ENCODE results near the gene AZIN2. TPM values are rescaled to one million over a fixed set of nuclear protein-coding genes. Genes with fewer than 3 reads are reported as not detected.
A peak's percentile ranks its signal among the peaks of the same experiment; 100 is the strongest.
"Not testable (repeated sequence)": the region's sequence is repeated elsewhere in the genome, so short reads cannot be mapped to it uniquely, and the experiment has no call there.

Gene AZIN2
- total RNA-seq, 1 donor from 2014 or later = 5.1 TPM

DNA sequence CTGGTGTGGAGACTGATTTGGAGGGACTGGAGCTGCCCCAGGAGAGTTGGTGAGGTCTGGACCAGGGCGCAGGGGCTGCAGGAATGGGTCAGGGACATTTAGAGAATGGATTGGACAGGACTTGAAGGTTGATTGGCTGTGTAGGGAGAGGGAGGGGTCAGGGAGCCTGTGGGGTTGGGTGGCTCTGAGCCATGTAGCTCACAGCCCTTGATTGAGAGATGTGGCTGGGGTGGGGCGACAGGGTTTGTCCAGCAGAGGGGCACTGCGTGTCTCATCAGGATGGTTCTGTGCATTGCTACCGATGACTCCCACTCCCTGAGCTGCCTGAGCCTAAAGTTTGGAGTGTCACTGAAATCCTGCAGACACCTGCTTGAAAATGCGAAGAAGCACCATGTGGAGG is 12.1 kb downstream of the AZIN2 start:
- no peak for DNase-seq (ENCODE audit: extremely low read depth, low read depth, low spot score)

GRCh38 chr1:33094486-33094885 is 13.5 kb downstream of the AZIN2 start:
- no peak for DNase-seq (ENCODE audit: extremely low read depth, low read depth, low spot score)

- DNase-seq (ENCODE audit: extremely low read depth, low read depth, low spot score) = peak; percentile 31
These were observed 14.1 kb downstream of the AZIN2 start for GRCh38 chr1:33094971-33095604.

- no peak for DNase-seq (ENCODE audit: extremely low read depth, low read depth, low spot score)
These were observed 15.5 kb downstream of the AZIN2 start for GRCh38 chr1:33096363-33097005.

- no peak for DNase-seq (ENCODE audit: extremely low read depth, low read depth, low spot score)
These were observed 16.2 kb downstream of the AZIN2 start for GRCh38 chr1:33097137-33097611.

DNA sequence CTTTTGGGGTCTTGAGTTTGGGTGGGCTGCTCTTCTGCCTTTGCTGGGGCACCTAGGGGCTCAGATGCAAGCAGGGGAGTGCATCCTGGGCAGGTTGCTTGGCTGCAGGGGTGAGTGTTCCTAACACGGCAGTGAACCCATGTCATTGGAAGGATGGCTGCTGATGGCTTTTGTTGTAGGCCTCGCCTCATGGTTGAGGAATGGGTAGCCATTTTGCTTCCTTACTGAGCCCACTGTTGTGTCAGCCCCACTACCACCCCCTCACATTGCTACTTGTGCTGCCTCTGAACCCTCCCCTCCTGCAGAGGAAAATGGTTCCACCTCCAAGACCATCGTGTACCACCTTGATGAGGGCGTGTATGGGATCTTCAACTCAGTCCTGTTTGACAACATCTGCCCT is 16.8 kb downstream of the AZIN2 start:
- DNase-seq (ENCODE audit: extremely low read depth, low read depth, low spot score) = no peak

DNA sequence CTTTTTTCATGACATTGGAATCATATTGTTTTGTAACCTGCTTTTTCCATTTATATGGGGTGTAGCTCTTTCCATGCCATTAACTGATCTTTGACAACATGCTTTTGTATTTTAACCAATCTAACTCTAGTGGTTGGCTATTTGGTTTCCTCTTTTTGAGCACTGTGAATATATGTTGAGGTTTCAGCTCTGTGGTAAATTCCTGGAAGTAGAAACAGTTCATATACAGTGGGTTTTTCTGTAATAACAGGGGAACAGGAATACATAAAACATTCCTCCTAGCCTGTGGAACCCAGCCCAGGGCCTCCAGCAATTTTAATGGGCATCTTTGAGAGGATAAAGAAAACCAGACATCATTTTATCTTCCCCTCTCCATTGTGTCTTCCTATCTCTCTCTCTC is 17.4 kb downstream of the AZIN2 start:
- DNase-seq (ENCODE audit: extremely low read depth, low read depth, low spot score) = no peak

- DNase-seq (ENCODE audit: extremely low read depth, low read depth, low spot score) = no peak
These were observed 18.6 kb downstream of the AZIN2 start for GRCh38 chr1:33099290-33100118.

GRCh38 chr1:33100119-33100415 is 19.1 kb downstream of the AZIN2 start:
- DNase-seq (ENCODE audit: extremely low read depth, low read depth, low spot score) = not testable (repeated sequence)

GRCh38 chr1:33110477-33110876 is 29.5 kb downstream of the AZIN2 start:
- DNase-seq (ENCODE audit: extremely low read depth, low read depth, low spot score) = no peak

DNA sequence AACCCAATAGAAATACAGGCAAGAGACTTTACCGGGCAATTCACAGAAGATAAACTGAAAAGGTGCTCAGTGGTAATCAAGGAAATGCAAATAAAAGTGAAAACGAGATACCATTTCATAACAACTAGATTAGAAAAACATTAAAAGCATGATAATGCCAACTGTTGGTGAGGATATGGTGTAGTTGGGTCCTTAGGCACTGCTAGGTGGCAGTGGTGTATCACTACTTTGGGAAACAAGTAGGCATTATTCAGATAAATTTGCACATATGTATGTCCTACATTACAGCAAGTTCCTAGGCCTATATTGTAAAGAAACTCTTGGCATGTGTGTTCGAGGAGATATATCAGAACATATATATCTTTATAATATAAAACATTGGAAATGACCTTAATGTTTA is 31.0 kb downstream of the AZIN2 start:
- DNase-seq (ENCODE audit: extremely low read depth, low read depth, low spot score) = no peak

- no peak for DNase-seq (ENCODE audit: extremely low read depth, low read depth, low spot score)
These were observed 36.6 kb downstream of the AZIN2 start for GRCh38 chr1:33117440-33118085.

DNA sequence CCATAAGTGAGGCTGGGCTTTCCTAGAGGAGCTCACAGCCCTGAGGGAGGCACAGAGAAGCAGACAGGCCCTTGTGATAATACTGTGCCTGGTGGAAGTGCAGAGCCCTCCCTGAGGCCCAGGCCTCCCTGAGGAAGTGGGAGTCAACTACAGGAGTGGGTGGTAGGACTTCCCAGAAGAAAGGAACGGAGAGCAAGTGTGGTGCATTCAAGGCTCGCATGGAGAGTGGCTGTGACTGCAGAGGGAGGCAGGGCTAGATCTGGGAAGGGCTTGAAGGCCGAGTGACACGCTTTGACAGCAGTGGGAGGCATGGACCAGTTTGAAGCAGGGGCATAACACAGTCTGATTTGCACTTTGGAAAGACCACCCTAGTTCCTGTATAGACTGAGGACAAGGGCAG is 37.3 kb downstream of the AZIN2 start:
- no peak for DNase-seq (ENCODE audit: extremely low read depth, low read depth, low spot score)

GRCh38 chr1:33119050-33119449 is 38.1 kb downstream of the AZIN2 start:
- no peak for DNase-seq (ENCODE audit: extremely low read depth, low read depth, low spot score)

- no peak for DNase-seq (ENCODE audit: extremely low read depth, low read depth, low spot score)
These were observed 38.7 kb downstream of the AZIN2 start for GRCh38 chr1:33119532-33120217.

DNA sequence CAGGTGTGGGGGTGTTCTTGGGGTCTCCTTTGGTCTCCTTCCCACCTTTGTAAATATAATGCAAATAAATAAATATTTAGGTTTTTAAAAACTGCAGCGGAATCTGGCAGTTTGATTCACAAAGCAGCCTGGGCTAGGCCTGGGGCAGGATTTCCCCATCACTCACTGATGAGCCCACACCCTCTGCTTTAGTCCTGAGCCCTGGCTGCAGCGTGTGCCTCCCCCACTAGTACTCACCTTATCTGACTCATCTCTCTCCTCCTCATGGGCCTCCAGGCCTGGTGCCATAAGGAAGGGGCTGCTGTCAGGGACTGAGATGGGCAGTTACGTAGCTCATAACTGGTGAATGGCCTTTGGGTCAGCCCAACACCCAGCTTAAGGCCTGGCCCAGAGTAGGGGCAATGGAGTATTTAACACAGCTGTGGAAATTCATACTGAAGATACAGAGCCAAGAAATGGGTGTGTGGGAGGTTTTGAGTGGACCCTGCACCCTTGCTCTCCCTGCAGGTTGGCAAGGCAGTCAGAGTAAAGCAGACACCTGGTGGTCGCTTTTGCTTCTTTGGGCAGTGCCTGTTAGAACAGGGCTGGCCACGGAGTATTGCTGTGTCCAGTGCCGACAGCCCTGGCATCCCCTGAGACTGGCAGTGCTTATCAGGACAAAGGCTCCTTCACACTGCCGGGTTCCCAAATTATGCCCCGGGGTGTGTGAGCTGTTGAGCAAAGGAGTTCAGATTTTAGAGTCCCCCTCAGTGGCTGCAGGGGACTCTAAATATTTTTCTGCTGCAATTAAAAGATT is 39.7 kb downstream of the AZIN2 start:
- no peak for DNase-seq (ENCODE audit: extremely low read depth, low read depth, low spot score)

DNA sequence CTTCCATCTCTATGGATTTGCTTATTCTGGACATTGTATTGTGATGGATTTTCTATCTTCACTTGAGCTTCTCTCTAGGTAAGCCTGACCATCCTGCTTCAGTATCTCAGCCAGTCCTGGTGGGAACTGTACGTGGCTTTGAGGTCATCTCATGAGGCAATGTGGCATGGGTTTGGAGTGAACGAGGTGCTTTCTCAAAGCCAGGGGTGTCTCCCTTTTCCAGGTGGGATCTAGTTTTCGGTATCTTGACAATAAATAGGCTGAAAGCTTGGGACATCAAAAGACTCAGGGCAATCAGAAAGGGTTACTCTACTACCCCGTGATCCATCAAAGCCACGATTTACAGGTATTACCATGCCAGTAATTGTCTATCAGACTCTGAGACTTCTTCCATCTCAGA is 40.8 kb downstream of the AZIN2 start:
- no peak for DNase-seq (ENCODE audit: extremely low read depth, low read depth, low spot score)

GRCh38 chr1:33122483-33123178 is 41.7 kb downstream of the AZIN2 start:
- no peak for DNase-seq (ENCODE audit: extremely low read depth, low read depth, low spot score)

- no peak for DNase-seq (ENCODE audit: extremely low read depth, low read depth, low spot score)
These were observed 42.3 kb downstream of the AZIN2 start for GRCh38 chr1:33123266-33123665.

Data from glomerular endothelial cell (primary cell).